ENCODE measurements around the gene CFB.

DNA sequence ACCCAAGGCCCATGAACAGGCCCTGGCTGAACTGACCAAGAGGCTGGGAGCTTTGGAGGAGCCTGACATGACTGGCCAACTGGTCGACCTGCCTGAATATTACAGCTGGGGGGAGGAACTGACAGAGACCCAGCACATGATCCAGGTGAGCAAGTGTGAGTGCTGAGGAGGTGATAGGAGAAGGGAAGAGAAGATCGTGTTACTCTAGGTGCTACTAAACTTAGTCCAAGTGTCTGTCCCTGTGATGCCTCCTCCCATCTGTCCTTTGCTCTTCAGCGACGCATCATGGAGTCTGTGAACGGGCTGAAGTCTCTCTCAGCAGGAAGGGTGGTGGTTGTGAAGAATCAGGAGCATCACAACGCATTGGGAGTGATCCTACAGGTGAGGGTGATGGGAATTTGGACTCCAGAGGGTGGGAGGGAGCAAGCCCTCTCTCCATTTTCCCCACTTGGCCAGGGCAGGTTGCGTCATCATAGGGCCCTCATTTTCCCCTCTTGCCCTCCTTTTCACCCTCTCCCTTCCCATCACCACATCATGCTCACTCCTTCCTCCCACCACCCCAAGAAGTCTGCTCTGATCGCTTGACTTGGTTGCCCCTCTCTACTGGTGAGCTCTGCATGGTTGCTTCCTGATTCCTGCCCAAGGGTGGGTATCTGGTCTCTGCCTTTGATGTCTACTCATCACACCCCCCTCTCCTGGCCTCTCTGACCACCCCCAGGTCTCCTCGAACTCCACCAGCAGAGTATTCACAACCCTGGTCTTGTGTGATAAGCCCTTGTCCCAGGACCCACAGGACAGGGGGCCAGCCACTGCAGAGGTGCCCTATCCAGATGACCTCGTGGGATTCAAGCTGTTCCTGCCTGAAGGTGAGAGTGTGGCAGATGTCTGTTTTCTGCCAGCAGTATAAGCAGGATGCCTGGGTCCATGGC, 21.4 kb downstream of the CFB start:
- TF ChIP-seq SNAI2 (CRISPR knock-in tag; IDR thresholded peaks at IDR 0.05) (no peak), OSR1 (CRISPR knock-in tag; IDR thresholded peaks at IDR 0.05) (no peak), RARB (CRISPR knock-in tag; IDR thresholded peaks at IDR 0.05) (no peak), CSDC2 (CRISPR knock-in tag; IDR thresholded peaks at IDR 0.05) (no peak)
